ENCODE measurements around the gene GUCY1A2.

GUCY1A2 gene

GRCh38 chr11:106988151-106989077 is 29.9 kb downstream of the GUCY1A2 start:
- H3K9me3 ChIP-seq = no peaks in the 10 kb centered on the region
- no peaks in the 10 kb centered on the region for H3K36me3 ChIP-seq
- no peaks in the 10 kb centered on the region for H3K4me1 ChIP-seq (ENCODE audit: control insufficient read depth in 1 of 2, insufficient read depth in 1 of 2, low read depth in 1 of 2, low read length in 1 of 2)
- H3K4me3 ChIP-seq (ENCODE audit: low read depth in 1 of 2, low read length in 1 of 2) = no peak overlapping the region
- no peak overlapping the region for H3K27ac ChIP-seq
- no peaks in the 10 kb centered on the region for H3K27me3 ChIP-seq
- TF ChIP-seq CTCF (IDR thresholded peaks at IDR 0.05) = no peak

- Histone ChIP-seq H3K27ac (no peak overlapping the region), H3K36me3 (no peaks in the 10 kb centered on the region), H3K9me3 (no peaks in the 10 kb centered on the region), H3K4me3 (ENCODE audit: low read depth in 1 of 2, low read length in 1 of 2) (no peak overlapping the region), H3K4me1 (ENCODE audit: control insufficient read depth in 1 of 2, insufficient read depth in 1 of 2, low read depth in 1 of 2, low read length in 1 of 2) (no peaks in the 10 kb centered on the region), H3K27me3 (no peaks in the 10 kb centered on the region)
- no peak for TF ChIP-seq CTCF (IDR thresholded peaks at IDR 0.05)
Observed at GRCh38 chr11:106986673-106987072, 31.6 kb downstream of the GUCY1A2 start.

GRCh38 chr11:106986261-106986660 is 32.0 kb downstream of the GUCY1A2 start:
- TF ChIP-seq CTCF (IDR thresholded peaks at IDR 0.05) = no peak
- Histone ChIP-seq H3K4me1 (ENCODE audit: control insufficient read depth in 1 of 2, insufficient read depth in 1 of 2, low read depth in 1 of 2, low read length in 1 of 2) (no peaks in the 10 kb centered on the region), H3K27ac (no peak overlapping the region), H3K4me3 (ENCODE audit: low read depth in 1 of 2, low read length in 1 of 2) (no peak overlapping the region), H3K27me3 (no peaks in the 10 kb centered on the region), H3K36me3 (no peaks in the 10 kb centered on the region), H3K9me3 (no peaks in the 10 kb centered on the region)

GRCh38 chr11:106983991-106984390 is 34.3 kb downstream of the GUCY1A2 start:
- Histone ChIP-seq H3K27ac (no peak overlapping the region), H3K27me3 (no peaks in the 10 kb centered on the region), H3K9me3 (no peaks in the 10 kb centered on the region), H3K4me1 (ENCODE audit: control insufficient read depth in 1 of 2, insufficient read depth in 1 of 2, low read depth in 1 of 2, low read length in 1 of 2) (no peaks in the 10 kb centered on the region), H3K36me3 (no peaks in the 10 kb centered on the region), H3K4me3 (ENCODE audit: low read depth in 1 of 2, low read length in 1 of 2) (no peak overlapping the region)
- TF ChIP-seq CTCF (IDR thresholded peaks at IDR 0.05) = no peak

GRCh38 chr11:106983261-106983660 is 35.0 kb downstream of the GUCY1A2 start:
- Histone ChIP-seq H3K27ac (no peak overlapping the region), H3K9me3 (no peaks in the 10 kb centered on the region), H3K27me3 (no peaks in the 10 kb centered on the region), H3K4me3 (ENCODE audit: low read depth in 1 of 2, low read length in 1 of 2) (no peak overlapping the region), H3K36me3 (no peaks in the 10 kb centered on the region), H3K4me1 (ENCODE audit: control insufficient read depth in 1 of 2, insufficient read depth in 1 of 2, low read depth in 1 of 2, low read length in 1 of 2) (no peaks in the 10 kb centered on the region)
- no peak for TF ChIP-seq CTCF (IDR thresholded peaks at IDR 0.05)
